Ishikawa (cell line): ENCODE measurements around the gene ADM.

Experiments used
- CEBPB ChIP-seq: IDR thresholded peaks from 2 replicates; pipeline ENCODE4 v1.6.1; 2012
- CREB1 ChIP-seq: IDR thresholded peaks from 2 replicates; pipeline ENCODE4 v1.6.1; 2012; ENCODE audit warnings: low read depth
- EP300 ChIP-seq: IDR thresholded peaks from 2 replicates; pipeline ENCODE4 v1.6.1; 2012; ENCODE audit warnings: borderline replicate concordance
- NFIC ChIP-seq: IDR thresholded peaks from 2 replicates; pipeline ENCODE4 v1.6.1; 2012
- TAF1 ChIP-seq: IDR thresholded peaks from 2 replicates; pipeline ENCODE4 v1.6.1; 2012; ENCODE audit warnings: low read depth, mild to moderate bottlenecking
- TCF12 ChIP-seq: IDR thresholded peaks from 2 replicates; pipeline ENCODE4 v1.6.1; 2012; ENCODE audit warnings: low read depth
- TF ChIP-seq, protein P1 (sequence below): IDR thresholded peaks from 2 replicates; pipeline ENCODE4 v1.6.1; 2012
- TF ChIP-seq, protein P2 (sequence below): IDR thresholded peaks from 2 replicates; pipeline ENCODE4 v1.6.1; 2012; ENCODE audit warnings: low read depth, mild to moderate bottlenecking

DNA sequence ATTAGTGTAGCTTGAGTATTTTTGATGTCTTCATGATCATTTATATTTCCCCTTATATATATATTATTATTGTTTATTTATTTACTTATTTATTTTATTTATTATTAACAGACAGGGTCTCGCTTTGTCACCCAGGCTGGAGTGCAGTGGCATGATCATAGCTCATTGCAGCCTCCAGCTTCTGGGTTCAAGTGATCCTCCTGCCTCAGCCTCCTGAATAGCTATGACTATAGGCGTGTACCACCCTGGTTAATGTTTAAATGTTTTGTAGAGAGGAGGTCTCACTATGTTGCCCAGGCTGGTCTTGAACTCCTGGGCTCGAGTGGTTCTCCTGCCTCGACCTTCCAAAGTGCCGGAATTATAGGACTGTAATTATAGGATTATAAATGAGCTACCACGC is 10.2 kb downstream of the ADM start:
- TF ChIP-seq, protein P1, sequence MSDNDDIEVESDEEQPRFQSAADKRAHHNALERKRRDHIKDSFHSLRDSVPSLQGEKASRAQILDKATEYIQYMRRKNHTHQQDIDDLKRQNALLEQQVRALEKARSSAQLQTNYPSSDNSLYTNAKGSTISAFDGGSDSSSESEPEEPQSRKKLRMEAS, result no peak
- TF ChIP-seq CEBPB, result no peak
- TF ChIP-seq EP300, result no peak
- TF ChIP-seq, protein P2, sequence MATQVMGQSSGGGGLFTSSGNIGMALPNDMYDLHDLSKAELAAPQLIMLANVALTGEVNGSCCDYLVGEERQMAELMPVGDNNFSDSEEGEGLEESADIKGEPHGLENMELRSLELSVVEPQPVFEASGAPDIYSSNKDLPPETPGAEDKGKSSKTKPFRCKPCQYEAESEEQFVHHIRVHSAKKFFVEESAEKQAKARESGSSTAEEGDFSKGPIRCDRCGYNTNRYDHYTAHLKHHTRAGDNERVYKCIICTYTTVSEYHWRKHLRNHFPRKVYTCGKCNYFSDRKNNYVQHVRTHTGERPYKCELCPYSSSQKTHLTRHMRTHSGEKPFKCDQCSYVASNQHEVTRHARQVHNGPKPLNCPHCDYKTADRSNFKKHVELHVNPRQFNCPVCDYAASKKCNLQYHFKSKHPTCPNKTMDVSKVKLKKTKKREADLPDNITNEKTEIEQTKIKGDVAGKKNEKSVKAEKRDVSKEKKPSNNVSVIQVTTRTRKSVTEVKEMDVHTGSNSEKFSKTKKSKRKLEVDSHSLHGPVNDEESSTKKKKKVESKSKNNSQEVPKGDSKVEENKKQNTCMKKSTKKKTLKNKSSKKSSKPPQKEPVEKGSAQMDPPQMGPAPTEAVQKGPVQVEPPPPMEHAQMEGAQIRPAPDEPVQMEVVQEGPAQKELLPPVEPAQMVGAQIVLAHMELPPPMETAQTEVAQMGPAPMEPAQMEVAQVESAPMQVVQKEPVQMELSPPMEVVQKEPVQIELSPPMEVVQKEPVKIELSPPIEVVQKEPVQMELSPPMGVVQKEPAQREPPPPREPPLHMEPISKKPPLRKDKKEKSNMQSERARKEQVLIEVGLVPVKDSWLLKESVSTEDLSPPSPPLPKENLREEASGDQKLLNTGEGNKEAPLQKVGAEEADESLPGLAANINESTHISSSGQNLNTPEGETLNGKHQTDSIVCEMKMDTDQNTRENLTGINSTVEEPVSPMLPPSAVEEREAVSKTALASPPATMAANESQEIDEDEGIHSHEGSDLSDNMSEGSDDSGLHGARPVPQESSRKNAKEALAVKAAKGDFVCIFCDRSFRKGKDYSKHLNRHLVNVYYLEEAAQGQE, result no peak
- TF ChIP-seq TCF12, result no peak
- TF ChIP-seq TAF1, result no peak
- no peak for TF ChIP-seq NFIC
- no peak for TF ChIP-seq CREB1
